CD14-positive monocyte (primary cell): ENCODE data around the gene LZTS2. TPM values are rescaled to one million over a fixed set of nuclear protein-coding genes. Genes with fewer than 3 reads are reported as not detected.

ENCODE experiments used
- DNase-seq, 3 donors: peaks; one replicate each; pipeline ENCODE4 v3.0.0-alpha.2; 2011 to 2022
- H2AFZ ChIP-seq: 2 replicates; pipeline ENCODE4 v1.6.0; 2012; ENCODE audit warnings: mild to moderate bottlenecking, low read depth, low read length, inconsistent platforms; ENCODE audit not compliant: insufficient read depth, poor library complexity, severe bottlenecking
- H3K27ac ChIP-seq, 2 donors: 1 replicate in 1 of 2; 2 replicates in 1 of 2; pipeline ENCODE4 v1.5.1; 2012 to 2013; ENCODE audit warnings: low read length in 2 of 2, control low read depth in 1 of 2, inconsistent platforms in 1 of 2, low read depth in 1 of 2, mild to moderate bottlenecking in 1 of 2
- H3K27me3 ChIP-seq, 2 donors: one replicate each; pipeline versions ENCODE4 v1.6.0 to v1.6.1; 2011 to 2013; ENCODE audit warnings: low read length in 2 of 2; ENCODE audit not compliant: control insufficient read depth in 2 of 2, insufficient read depth in 2 of 2
- H3K36me3 ChIP-seq, 2 donors: replicated peaks in 1 of 2; 1 replicate in 1 of 2; 2 replicates in 1 of 2; pipeline versions ENCODE4 v1.5.1 to v1.6.1; 2012 to 2013; ENCODE audit warnings: low read length in 2 of 2, control low read depth in 1 of 2, inconsistent platforms in 1 of 2, mild to moderate bottlenecking in 1 of 2; ENCODE audit not compliant: insufficient read depth in 2 of 2, control insufficient read depth in 1 of 2
- H3K4me1 ChIP-seq, 2 donors: 1 replicate in 1 of 2; 2 replicates in 1 of 2; pipeline versions ENCODE4 v1.5.1 to v1.6.1; 2012 to 2013; ENCODE audit warnings: low read length in 2 of 2, control low read depth in 1 of 2, inconsistent platforms in 1 of 2, mild to moderate bottlenecking in 1 of 2, moderate library complexity in 1 of 2; ENCODE audit not compliant: insufficient read depth in 2 of 2, control insufficient read depth in 1 of 2
- H3K4me2 ChIP-seq: replicated peaks from 2 replicates; pipeline ENCODE3; 2012; ENCODE audit warnings: low read length, moderate library complexity, mild to moderate bottlenecking; ENCODE audit not compliant: poor library complexity, severe bottlenecking; ENCODE audit errors: extremely low read depth
- H3K4me3 ChIP-seq, 3 experiments: fragments of 200-600 bp in 1 of 3; sonication (generic) in 1 of 3; replicated peaks in 1 of 3; 1 replicate in 2 of 3; 2 replicates in 1 of 3; pipeline ENCODE4 v1.5.1; 2011 to 2013; ENCODE audit warnings: low read length in 3 of 3, mild to moderate bottlenecking in 3 of 3, control low read depth in 2 of 3, low read depth in 2 of 3, inconsistent platforms in 1 of 3, moderate library complexity in 1 of 3
- H3K79me2 ChIP-seq: 2 replicates; pipeline ENCODE4 v1.6.0; 2012; ENCODE audit warnings: mild to moderate bottlenecking, control low read depth, inconsistent platforms, low read length, moderate library complexity; ENCODE audit not compliant: insufficient read depth
- H3K9ac ChIP-seq: 2 replicates; pipeline ENCODE4 v1.6.0; 2017; ENCODE audit warnings: low read length, mild to moderate bottlenecking; ENCODE audit not compliant: insufficient read depth, poor library complexity, severe bottlenecking
- H3K9me3 ChIP-seq, 2 donors: replicated peaks in 1 of 2; 1 replicate in 1 of 2; 2 replicates in 1 of 2; pipeline versions ENCODE4 v1.5.1 to v1.6.1; 2012 to 2013; ENCODE audit warnings: low read length in 2 of 2, control low read depth in 1 of 2; ENCODE audit not compliant: control insufficient read depth in 1 of 2, insufficient read depth in 1 of 2
- H4K20me1 ChIP-seq: 2 replicates; pipeline ENCODE4 v1.6.0; 2012; ENCODE audit warnings: mild to moderate bottlenecking, low read length, control low read depth, moderate library complexity; ENCODE audit not compliant: insufficient read depth
- H3K27ac Mint-ChIP-seq, 7 donors: one replicate each; pipeline ENCODE4 v1.8.0; 2020; ENCODE audit warnings: mild to moderate bottlenecking in 7 of 7, mixed read lengths in 7 of 7, moderate library complexity in 6 of 7, inconsistent platforms in 2 of 7
- H3K27me3 Mint-ChIP-seq, 3 donors: one replicate each; pipeline ENCODE4 v1.8.0; 2021 to 2022; ENCODE audit warnings: low read depth in 3 of 3, mild to moderate bottlenecking in 3 of 3, mixed read lengths in 3 of 3, moderate library complexity in 3 of 3, inconsistent platforms in 1 of 3
- H3K36me3 Mint-ChIP-seq, 2 donors: one replicate each; pipeline ENCODE4 v1.8.0; 2020; ENCODE audit warnings: mixed read lengths in 2 of 2, inconsistent platforms in 1 of 2, mild to moderate bottlenecking in 1 of 2
- H3K4me1 Mint-ChIP-seq: one replicate; pipeline ENCODE4 v1.8.0; 2020; ENCODE audit warnings: mild to moderate bottlenecking, mixed read lengths
- H3K4me3 Mint-ChIP-seq, 2 donors: one replicate each; pipeline ENCODE4 v1.8.0; 2020; ENCODE audit warnings: mild to moderate bottlenecking in 2 of 2, mixed read lengths in 2 of 2, moderate library complexity in 1 of 2
- H3K9me3 Mint-ChIP-seq, 7 donors: one replicate each; pipeline ENCODE4 v1.8.0; 2020 to 2022; ENCODE audit warnings: mixed read lengths in 7 of 7, mild to moderate bottlenecking in 6 of 7, moderate library complexity in 6 of 7, inconsistent platforms in 2 of 7
- WGBS: methylation state at CpG from one replicate; pipeline ENCODE4 v1.1.5; 2013; ENCODE audit warnings: missing lambda C conversion rate; ENCODE audit not compliant: insufficient coverage; 5-methylcytosine and 5-hydroxymethylcytosine counted together
- intact Hi-C, 2 donors: fragments of 100-400 bp; cut with micrococcal nuclease; formaldehyde crosslinking; loops; one replicate each; pipeline versions ENCODE4 v1.15.0 to v1.15.1; 2023
- polyA plus RNA-seq, 3 donors: library from polyadenylated mRNA; depleted of rRNA in 1 of 3; unstranded in 2 of 3; stranded (reverse) in 1 of 3; fragments of 300-500 nt in 2 of 3; fragments of >200 nt in 1 of 3; fragmentation: Illumina TruSeq in 2 of 3; gene quantifications; 1 replicate in 2 of 3; 2 replicates in 1 of 3; pipeline ENCODE4 v1.2.3, GENCODE V29; 2012 to 2021
- TF ChIP-seq, protein P1 (sequence below): fragments of 200-600 bp; IDR thresholded peaks from one replicate; pipeline ENCODE4 v1.8.0; 2022; ENCODE audit warnings: antibody characterized with exemption, mild to moderate bottlenecking

Gene LZTS2
- polyA plus RNA-seq, 3 donors, result 2.8 to 9.2 (median 3.3) TPM

- H3K27ac ChIP-seq, result no peak overlapping the region
- no peak overlapping the region for H2AFZ ChIP-seq
- Mint-ChIP-seq H3K4me3 (no peak overlapping the region), H3K9me3 (peaks cover 0 to 1% (median 0%) of the 10 kb centered on the region in 7 donors), H3K4me1 (no peaks in the 10 kb centered on the region), H3K27me3 (peaks cover 0 to 2% (median 0%) of the 10 kb centered on the region in 3 donors), H3K36me3 (peaks cover 36 to 39% of the 10 kb centered on the region in 2 donors), H3K27ac (peak overlapping the region in 1 of 7 donors; percentile 69)
- TF ChIP-seq, protein P1, sequence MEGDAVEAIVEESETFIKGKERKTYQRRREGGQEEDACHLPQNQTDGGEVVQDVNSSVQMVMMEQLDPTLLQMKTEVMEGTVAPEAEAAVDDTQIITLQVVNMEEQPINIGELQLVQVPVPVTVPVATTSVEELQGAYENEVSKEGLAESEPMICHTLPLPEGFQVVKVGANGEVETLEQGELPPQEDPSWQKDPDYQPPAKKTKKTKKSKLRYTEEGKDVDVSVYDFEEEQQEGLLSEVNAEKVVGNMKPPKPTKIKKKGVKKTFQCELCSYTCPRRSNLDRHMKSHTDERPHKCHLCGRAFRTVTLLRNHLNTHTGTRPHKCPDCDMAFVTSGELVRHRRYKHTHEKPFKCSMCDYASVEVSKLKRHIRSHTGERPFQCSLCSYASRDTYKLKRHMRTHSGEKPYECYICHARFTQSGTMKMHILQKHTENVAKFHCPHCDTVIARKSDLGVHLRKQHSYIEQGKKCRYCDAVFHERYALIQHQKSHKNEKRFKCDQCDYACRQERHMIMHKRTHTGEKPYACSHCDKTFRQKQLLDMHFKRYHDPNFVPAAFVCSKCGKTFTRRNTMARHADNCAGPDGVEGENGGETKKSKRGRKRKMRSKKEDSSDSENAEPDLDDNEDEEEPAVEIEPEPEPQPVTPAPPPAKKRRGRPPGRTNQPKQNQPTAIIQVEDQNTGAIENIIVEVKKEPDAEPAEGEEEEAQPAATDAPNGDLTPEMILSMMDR, result no peak
- no peak overlapping the region for H3K4me2 ChIP-seq
- no peaks in the 10 kb centered on the region for H3K9me3 ChIP-seq
- H4K20me1 ChIP-seq, result no peaks in the 10 kb centered on the region
- intact Hi-C loops, result loop anchor here in 1 of 2 donors (10.0 kb wide), 1 partner anchor 65 kb away; the partner anchor contains the start of gene SLF2
- WGBS, result 97% methylated on average over 16 of the region's 16 CpGs
- no peak overlapping the region for H3K4me3 ChIP-seq
- H3K9ac ChIP-seq, result no peak overlapping the region
- H3K4me1 ChIP-seq, result no peaks in the 10 kb centered on the region
- peaks cover 11 to 41% of the 10 kb centered on the region in 2 donors for H3K36me3 ChIP-seq
- no peaks in the 10 kb centered on the region for H3K27me3 ChIP-seq
- no peaks in the 10 kb centered on the region for H3K79me2 ChIP-seq
- DNase-seq, result no peak
Observed at GRCh38 chr10:100979791-100980272, 19.8 kb upstream of the LZTS2 start.

GRCh38 chr10:100980311-100980710 lies 19.3 kb upstream of the LZTS2 start:
- H3K27me3 ChIP-seq, result no peaks in the 10 kb centered on the region
- H3K9ac ChIP-seq, result no peak overlapping the region
- H3K9me3 ChIP-seq, result no peaks in the 10 kb centered on the region
- peaks cover 0 to 1% (median 0%) of the 10 kb centered on the region in 7 donors for H3K9me3 Mint-ChIP-seq
- no peak for DNase-seq
- H2AFZ ChIP-seq, result no peak overlapping the region
- H3K36me3 ChIP-seq, result peaks cover 11 to 46% of the 10 kb centered on the region in 2 donors
- H3K4me3 Mint-ChIP-seq, result no peak overlapping the region
- no peaks in the 10 kb centered on the region for H3K4me1 Mint-ChIP-seq
- H3K27ac ChIP-seq, result no peak overlapping the region
- H3K79me2 ChIP-seq, result no peaks in the 10 kb centered on the region
- no peak overlapping the region for H3K27ac Mint-ChIP-seq
- no peaks in the 10 kb centered on the region for H4K20me1 ChIP-seq
- H3K4me2 ChIP-seq, result no peak overlapping the region
- no peaks in the 10 kb centered on the region for H3K4me1 ChIP-seq
- H3K36me3 Mint-ChIP-seq, result peaks cover 36 to 39% of the 10 kb centered on the region in 2 donors
- TF ChIP-seq, protein P1, result no peak
- intact Hi-C loops, result loop anchor here in 1 of 2 donors (10.0 kb wide), 1 partner anchor 66 kb away; the partner anchor contains the start of gene SLF2
- H3K4me3 ChIP-seq, result no peak overlapping the region
- peaks cover 0 to 2% (median 0%) of the 10 kb centered on the region in 3 donors for H3K27me3 Mint-ChIP-seq
- 100% methylated on average over 2 of the region's 2 CpGs for WGBS
